HUES64 (cell line): ENCODE results near the gene PRR5L.
A peak's percentile ranks its signal among the peaks of the same experiment; 100 is the strongest.

Experiments used
- H3K27ac ChIP-seq: 2 replicates; pipeline ENCODE4 v1.7.0; 2013; ENCODE audit warnings: low read depth, low read length, inconsistent platforms
- H3K27me3 ChIP-seq: 2 replicates; pipeline ENCODE4 v1.6.1; 2013; ENCODE audit warnings: mild to moderate bottlenecking, low read length; ENCODE audit not compliant: insufficient read depth
- H3K36me3 ChIP-seq: 2 replicates; pipeline ENCODE4 v1.6.1; 2013; ENCODE audit warnings: mild to moderate bottlenecking, low read length; ENCODE audit not compliant: insufficient read depth
- H3K4me1 ChIP-seq: 2 replicates; pipeline ENCODE4 v1.6.1; 2013; ENCODE audit warnings: mild to moderate bottlenecking, low read length, moderate library complexity; ENCODE audit not compliant: insufficient read depth
- H3K4me3 ChIP-seq: 2 replicates; pipeline ENCODE4 v1.5.1; 2013; ENCODE audit warnings: mild to moderate bottlenecking, low read length, moderate library complexity
- H3K9ac ChIP-seq: 2 replicates; pipeline ENCODE4 v1.6.1; 2013; ENCODE audit warnings: mild to moderate bottlenecking, low read depth, low read length
- H3K9me3 ChIP-seq: 2 replicates; pipeline ENCODE4 v1.6.1; 2013; ENCODE audit warnings: low read depth, low read length; ENCODE audit not compliant: insufficient read depth
- whole genome bisulfite sequencing: fragments of 150-250, 120-280 bp; methylation state at CpG from one replicate; pipeline ENCODE4 v1.1.7; 2013; ENCODE audit warnings: missing lambda C conversion rate; 5-methylcytosine and 5-hydroxymethylcytosine counted together

PRR5L gene

GRCh38 chr11:36490026-36490806 lies 194.1 kb downstream of the PRR5L start:
- 95% methylated on average over 16 of the region's 16 CpGs for WGBS
- Histone ChIP-seq H3K27me3 (no peaks in the 10 kb centered on the region), H3K4me1 (no peaks in the 10 kb centered on the region), H3K4me3 (no peak overlapping the region), H3K27ac (no peak overlapping the region), H3K9ac (no peak overlapping the region), H3K9me3 (no peaks in the 10 kb centered on the region), H3K36me3 (peaks cover 90% of the 10 kb centered on the region)

DNA sequence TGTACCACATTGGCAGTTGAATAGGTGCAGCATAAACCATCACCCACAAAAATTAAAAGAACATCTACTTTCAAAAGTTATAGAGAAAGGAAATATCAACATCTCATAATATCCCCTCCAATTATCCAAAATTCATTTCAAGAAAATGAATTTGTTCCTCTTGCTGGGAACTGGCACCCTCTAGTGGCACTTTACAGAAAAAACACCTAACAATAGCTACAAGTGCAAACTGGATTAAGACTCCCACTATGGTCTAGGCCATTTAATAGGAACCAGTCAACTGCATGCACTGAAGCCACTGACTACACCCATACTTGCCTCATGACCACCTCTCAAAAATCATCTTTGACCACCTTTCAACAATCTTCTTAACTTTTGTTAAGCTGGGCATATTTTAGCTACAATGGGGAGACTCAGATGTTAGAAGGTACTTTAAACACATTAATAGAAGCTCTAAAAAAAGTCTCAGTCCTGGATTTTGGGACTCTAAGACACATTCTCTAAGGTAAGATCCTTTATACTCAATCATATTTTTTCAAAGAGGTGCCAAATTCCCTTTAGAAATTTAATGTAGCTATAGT lies 196.7 kb downstream of the PRR5L start:
- Histone ChIP-seq H3K9ac (no peak overlapping the region), H3K27me3 (no peaks in the 10 kb centered on the region), H3K27ac (no peak overlapping the region), H3K9me3 (no peaks in the 10 kb centered on the region), H3K36me3 (peaks cover 95% of the 10 kb centered on the region), H3K4me3 (no peak overlapping the region), H3K4me1 (no peaks in the 10 kb centered on the region)

- H3K4me3 ChIP-seq: no peak overlapping the region
- no peak overlapping the region for H3K9ac ChIP-seq
- no peaks in the 10 kb centered on the region for H3K27me3 ChIP-seq
- H3K9me3 ChIP-seq: no peaks in the 10 kb centered on the region
- no peaks in the 10 kb centered on the region for H3K4me1 ChIP-seq
- H3K36me3 ChIP-seq: peaks cover 95% of the 10 kb centered on the region
- H3K27ac ChIP-seq: no peak overlapping the region
Measured at GRCh38 chr11:36493332-36493731, 197.2 kb downstream of the PRR5L start.

- WGBS: 100% methylated on average over 1 of the region's 1 CpG
- Histone ChIP-seq H3K4me1 (peaks cover 18% of the 10 kb centered on the region; the same call in 1 of the 2 replicates), H3K36me3 (peaks cover 62% of the 10 kb centered on the region), H3K9me3 (no peaks in the 10 kb centered on the region), H3K9ac (no peak overlapping the region), H3K4me3 (no peak overlapping the region), H3K27ac (no peak overlapping the region), H3K27me3 (no peaks in the 10 kb centered on the region)
Measured at GRCh38 chr11:36498721-36499120, 202.6 kb downstream of the PRR5L start.

- 99% methylated on average over 4 of the region's 4 CpGs for WGBS
- H3K27me3 ChIP-seq: no peaks in the 10 kb centered on the region
- H3K4me3 ChIP-seq: no peak overlapping the region
- peaks cover 56% of the 10 kb centered on the region for H3K36me3 ChIP-seq
- H3K27ac ChIP-seq: no peak overlapping the region
- H3K4me1 ChIP-seq: peaks cover 18% of the 10 kb centered on the region; the same call in 1 of the 2 replicates
- no peaks in the 10 kb centered on the region for H3K9me3 ChIP-seq
- H3K9ac ChIP-seq: no peak overlapping the region
Measured at GRCh38 chr11:36499315-36499714, 203.2 kb downstream of the PRR5L start.

GRCh38 chr11:36500315-36500721 lies 204.2 kb downstream of the PRR5L start:
- Histone ChIP-seq H3K27me3 (no peaks in the 10 kb centered on the region), H3K9ac (peak overlapping the region; percentile 36; the same call in 1 of the 2 replicates), H3K4me1 (peaks cover 18% of the 10 kb centered on the region; the same call in 1 of the 2 replicates), H3K4me3 (no peak overlapping the region), H3K36me3 (peaks cover 46% of the 10 kb centered on the region), H3K9me3 (no peaks in the 10 kb centered on the region), H3K27ac (peak overlapping the region; percentile 29; the same call in 1 of the 2 replicates)
- 71% methylated on average over 1 of the region's 1 CpG for WGBS

GRCh38 chr11:36501236-36501635 lies 205.1 kb downstream of the PRR5L start:
- peaks cover 18% of the 10 kb centered on the region; the same call in 1 of the 2 replicates for H3K4me1 ChIP-seq
- no peak overlapping the region for H3K27ac ChIP-seq
- WGBS: 95% methylated on average over 5 of the region's 5 CpGs
- H3K27me3 ChIP-seq: no peaks in the 10 kb centered on the region
- H3K4me3 ChIP-seq: no peak overlapping the region
- peaks cover 39% of the 10 kb centered on the region for H3K36me3 ChIP-seq
- no peaks in the 10 kb centered on the region for H3K9me3 ChIP-seq
- no peak overlapping the region for H3K9ac ChIP-seq

DNA sequence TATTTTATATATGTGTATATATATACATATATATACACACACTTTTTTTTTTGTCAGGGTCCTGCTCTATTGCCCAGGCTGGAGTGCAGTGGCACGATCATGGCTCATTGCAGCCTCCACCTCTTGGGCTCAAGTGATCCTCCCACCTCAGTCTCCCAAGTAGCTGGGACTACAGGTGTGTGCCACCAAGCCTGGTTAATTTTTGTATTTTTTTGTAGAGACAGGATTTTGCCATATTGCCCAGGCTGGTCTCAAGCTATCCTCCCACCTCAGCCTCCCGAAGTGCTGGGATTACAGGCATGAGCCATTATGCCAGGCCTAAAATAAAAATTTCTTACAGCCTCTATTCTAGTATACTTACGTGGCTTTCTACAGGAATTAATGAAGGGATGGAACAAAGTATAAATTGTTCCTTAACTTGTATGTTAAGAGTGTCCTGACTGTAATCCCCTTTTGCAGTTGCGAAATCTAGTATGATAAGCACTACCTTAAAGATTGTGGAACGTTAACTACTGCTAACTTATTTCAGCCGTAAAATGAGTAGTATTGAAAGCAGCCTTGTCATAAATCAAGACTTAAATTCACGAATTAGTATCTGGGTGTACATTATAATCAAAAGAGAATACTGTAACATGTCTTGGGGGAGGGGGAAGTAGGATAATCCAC lies 211.9 kb downstream of the PRR5L start:
- peaks cover 11% of the 10 kb centered on the region; the same call in 1 of the 2 replicates for H3K4me1 ChIP-seq
- peak overlapping the region; percentile 94; the same call in 1 of the 2 replicates for H3K4me3 ChIP-seq
- H3K9ac ChIP-seq: no peak overlapping the region
- peaks cover 5% of the 10 kb centered on the region for H3K27me3 ChIP-seq
- H3K36me3 ChIP-seq: no peaks in the 10 kb centered on the region
- 90% methylated on average over 7 of the region's 7 CpGs for WGBS
- H3K9me3 ChIP-seq: no peaks in the 10 kb centered on the region
- H3K27ac ChIP-seq: no peak overlapping the region

DNA sequence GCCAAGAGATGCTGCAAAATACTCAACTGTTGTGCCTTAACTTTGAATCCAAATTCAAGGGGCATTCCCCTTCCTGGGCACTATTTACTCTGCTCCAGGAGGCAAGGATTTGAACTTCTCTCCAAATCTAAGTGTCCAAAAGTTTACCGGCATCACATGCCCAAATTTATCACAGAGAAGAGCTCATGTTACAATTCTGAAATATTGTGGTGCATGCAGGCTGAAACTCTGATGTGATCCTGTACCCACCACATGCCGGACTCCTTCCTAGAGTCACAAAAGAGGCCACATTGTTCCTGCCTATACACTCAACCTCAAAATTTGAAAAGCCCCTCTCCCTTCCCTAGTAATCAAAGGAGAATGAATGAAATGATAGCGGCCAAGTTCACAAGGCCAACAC lies 212.7 kb downstream of the PRR5L start:
- Histone ChIP-seq H3K9me3 (no peaks in the 10 kb centered on the region), H3K27me3 (peaks cover 5% of the 10 kb centered on the region), H3K36me3 (no peaks in the 10 kb centered on the region), H3K4me1 (peaks cover 11% of the 10 kb centered on the region; the same call in 1 of the 2 replicates), H3K27ac (no peak overlapping the region), H3K9ac (peak overlapping the region; percentile 88), H3K4me3 (peak overlapping the region; percentile 94)
- WGBS: 52% methylated on average over 2 of the region's 3 CpGs

GRCh38 chr11:36509201-36509639 lies 213.1 kb downstream of the PRR5L start:
- WGBS: 3% methylated on average over 15 of the region's 15 CpGs
- Histone ChIP-seq H3K9me3 (peaks cover 2% of the 10 kb centered on the region; the same call in 1 of the 2 replicates), H3K4me3 (peak overlapping the region; percentile 94), H3K27me3 (peaks cover 5% of the 10 kb centered on the region), H3K9ac (peak overlapping the region; percentile 88), H3K27ac (no peak overlapping the region), H3K4me1 (peaks cover 11% of the 10 kb centered on the region; the same call in 1 of the 2 replicates), H3K36me3 (no peaks in the 10 kb centered on the region)
